GM18511 (cell line): ENCODE results near the gene TBC1D5.

Experiments
- ATAC-seq: cut with Tn5 transposase; IDR thresholded peaks from one replicate; pipeline ENCODE4 v1.9.1; 2021; ENCODE audit warnings: mild to moderate bottlenecking, moderate library complexity; ENCODE audit not compliant: unreplicated experiment

Gene TBC1D5

GRCh38 chr3:17314171-17314570, 428.3 kb downstream of the TBC1D5 start:
- no peak for ATAC-seq

- no peak for ATAC-seq
These were observed 428.7 kb downstream of the TBC1D5 start for GRCh38 chr3:17313746-17314145.

DNA sequence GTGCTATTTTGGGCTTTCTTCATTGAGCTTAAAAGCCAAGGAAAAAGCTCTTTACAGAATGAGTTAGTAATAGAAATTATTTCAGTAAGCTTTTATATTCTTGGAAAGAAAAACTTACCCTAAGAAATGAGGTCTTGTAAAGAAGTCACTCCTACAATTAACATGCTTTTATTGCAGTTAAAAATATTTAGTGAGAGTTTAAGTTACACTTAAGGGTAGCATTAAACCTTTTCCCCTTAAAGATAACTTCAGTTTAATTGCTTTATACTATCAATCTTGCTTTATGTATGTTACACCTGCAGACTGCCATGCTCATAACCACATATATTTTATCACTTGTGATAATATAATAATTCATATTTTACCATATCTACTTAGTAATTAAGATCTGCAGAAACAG, 431.4 kb downstream of the TBC1D5 start:
- no peak for ATAC-seq

DNA sequence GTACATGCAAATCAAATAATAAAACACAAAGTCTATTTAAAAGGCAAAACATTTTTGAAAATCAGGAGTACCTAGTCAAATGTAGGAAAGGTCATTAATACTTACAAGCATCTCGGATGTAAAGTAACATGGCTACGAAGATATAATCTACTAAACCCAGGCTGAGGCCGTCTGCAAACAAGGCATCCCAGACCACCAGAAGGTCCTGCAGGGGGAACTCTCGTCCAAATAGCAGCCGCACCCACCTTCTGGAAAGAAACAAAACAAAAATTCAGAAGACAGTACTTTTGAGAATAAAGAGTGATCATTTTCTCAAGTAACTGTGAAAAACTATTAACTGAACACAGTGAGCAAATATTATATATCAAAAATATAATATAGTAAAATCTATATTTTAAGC, 434.5 kb downstream of the TBC1D5 start:
- ATAC-seq, result no peak

DNA sequence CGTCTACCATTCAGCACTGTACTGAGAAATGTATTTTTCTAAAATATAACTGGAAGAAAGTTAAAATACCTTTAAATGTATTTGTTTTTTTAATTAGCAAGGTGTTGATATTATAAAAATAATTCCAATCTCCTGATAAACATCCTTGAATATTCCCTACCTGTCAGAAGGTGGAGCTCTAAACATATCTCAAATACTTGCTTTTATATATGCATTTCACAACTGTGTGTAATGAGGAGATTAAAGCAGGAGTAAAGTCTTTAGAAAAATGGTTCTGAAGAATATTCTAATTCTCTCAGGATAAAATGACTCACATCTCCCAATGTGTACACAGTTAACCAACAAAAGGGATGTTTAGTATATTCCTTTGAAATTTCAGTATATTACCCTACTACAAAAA, 434.9 kb downstream of the TBC1D5 start:
- no peak for ATAC-seq

DNA sequence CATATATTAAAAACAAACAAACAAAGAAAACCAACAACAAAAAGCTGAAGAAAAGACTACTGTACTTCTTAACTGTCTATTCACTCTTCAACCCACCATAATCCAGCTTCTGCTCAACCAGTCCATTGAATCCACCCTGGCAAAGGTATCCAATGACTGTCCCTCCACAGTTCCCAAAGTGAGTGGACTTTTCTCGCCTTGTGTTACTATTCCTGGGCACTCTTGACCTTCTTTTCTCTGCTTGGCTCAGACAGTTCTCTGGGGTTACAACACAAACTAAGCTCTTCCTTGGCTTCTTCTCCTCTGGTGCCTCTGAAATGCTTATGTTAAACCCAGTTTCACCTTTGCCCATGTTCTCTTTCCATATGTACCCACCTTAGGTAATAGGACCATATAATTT, 437.5 kb downstream of the TBC1D5 start:
- ATAC-seq, result no peak

GRCh38 chr3:17302774-17303173, 439.7 kb downstream of the TBC1D5 start:
- no peak for ATAC-seq

DNA sequence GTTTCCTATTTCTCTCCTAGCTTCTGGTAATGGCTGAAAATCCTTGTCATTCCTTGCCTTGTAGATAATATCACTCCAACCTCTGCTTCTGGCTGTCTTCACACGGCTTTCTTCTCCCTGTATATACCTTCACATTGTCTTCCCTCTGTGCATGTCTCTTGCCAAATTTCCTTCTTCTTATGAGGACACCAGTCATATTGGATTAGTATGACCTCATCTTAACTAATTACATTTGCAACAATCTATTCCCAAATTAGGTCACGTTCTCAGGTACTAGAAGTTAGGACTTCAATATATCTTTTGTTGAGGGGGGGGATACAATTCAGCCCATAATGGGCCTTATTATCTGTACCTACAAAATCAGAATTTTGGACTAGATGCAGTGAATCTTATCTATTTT, 440.3 kb downstream of the TBC1D5 start:
- no peak for ATAC-seq

DNA sequence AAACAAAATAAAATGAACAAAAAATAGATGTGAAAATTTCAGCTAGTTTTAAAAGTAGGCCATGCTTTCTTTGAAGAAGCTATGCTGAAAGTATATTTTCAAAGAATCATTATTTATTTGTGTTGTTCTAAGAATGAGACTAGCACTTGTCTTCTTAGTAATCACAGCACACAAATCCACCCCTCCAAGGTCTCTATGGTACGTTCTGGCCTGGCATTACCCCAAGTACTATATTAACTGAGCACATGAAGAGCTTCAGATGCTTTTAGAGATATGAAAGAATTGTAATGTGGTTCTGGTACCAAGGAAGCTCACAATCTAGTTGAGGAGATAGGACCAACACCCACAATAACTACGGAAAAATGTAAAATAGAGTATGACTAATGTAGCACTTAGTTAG, 441.2 kb downstream of the TBC1D5 start:
- ATAC-seq, result no peak

DNA sequence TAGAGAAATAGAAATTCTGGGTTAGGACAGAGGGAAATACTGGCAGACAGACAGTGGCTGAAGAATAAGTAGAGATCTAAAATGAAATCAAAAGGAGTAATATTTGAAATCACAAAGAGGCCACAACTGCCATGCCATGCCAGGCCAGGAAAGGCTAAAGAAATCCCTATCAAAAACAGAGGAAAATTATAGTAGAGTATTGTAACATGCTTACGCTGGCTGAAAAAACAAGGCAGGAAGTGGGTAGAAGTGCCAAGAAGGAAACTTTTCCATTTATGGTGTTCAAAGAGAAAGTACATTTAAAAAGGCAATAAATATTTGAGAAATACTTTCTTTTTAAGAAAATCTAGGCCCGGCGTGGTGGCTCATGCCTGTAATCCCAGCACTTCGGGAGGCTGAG, 442.0 kb downstream of the TBC1D5 start:
- no peak for ATAC-seq

- no peak for ATAC-seq
These were observed 444.4 kb downstream of the TBC1D5 start for GRCh38 chr3:17298038-17298437.

DNA sequence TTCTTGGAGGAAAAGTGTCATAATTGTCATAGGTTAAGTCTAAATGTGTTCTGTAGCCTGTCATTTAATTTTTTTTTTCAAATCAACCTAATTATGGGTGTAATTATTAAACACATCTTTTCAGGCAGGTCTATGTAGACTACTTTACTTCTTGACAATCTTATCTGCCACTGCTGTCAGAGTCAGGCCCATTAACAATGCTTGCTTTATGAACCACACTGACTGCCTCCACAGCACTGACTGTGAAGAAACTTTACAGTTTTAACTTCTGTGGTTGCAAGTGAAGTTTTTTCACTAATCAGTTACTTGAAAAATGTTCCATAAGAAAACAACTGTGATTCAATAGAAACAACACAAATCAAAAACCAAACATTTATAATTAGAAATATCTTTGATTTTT, 449.9 kb downstream of the TBC1D5 start:
- no peak for ATAC-seq

GRCh38 chr3:17290894-17291293, 451.5 kb downstream of the TBC1D5 start:
- no peak for ATAC-seq

DNA sequence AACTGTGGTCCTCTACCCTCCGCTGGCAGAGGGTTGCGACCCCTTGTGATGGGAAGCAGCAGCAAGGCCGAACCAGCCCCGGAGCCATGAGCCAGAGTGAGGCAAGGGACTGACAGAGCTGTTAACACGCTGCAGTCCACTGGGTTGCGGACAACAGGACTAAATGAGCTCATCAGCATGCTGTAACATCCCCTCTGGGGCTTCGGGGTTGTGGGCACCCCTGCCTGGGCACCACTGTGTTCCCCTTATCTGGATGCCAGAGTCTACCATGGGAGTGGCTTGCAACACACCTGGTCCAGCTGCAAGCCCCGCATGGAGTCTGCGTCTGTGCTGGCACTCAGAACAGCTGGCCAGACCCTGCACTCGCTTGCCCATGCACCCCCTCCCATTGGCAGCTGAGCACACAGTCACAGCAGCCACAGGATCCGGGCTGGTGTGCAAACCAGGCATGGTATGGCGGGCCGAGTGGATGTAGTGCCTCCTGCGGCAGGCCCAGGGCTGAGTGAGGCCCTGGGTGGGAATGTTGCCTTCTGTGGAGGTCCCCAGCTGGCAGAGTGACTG, 453.5 kb downstream of the TBC1D5 start:
- ATAC-seq, result no peak

DNA sequence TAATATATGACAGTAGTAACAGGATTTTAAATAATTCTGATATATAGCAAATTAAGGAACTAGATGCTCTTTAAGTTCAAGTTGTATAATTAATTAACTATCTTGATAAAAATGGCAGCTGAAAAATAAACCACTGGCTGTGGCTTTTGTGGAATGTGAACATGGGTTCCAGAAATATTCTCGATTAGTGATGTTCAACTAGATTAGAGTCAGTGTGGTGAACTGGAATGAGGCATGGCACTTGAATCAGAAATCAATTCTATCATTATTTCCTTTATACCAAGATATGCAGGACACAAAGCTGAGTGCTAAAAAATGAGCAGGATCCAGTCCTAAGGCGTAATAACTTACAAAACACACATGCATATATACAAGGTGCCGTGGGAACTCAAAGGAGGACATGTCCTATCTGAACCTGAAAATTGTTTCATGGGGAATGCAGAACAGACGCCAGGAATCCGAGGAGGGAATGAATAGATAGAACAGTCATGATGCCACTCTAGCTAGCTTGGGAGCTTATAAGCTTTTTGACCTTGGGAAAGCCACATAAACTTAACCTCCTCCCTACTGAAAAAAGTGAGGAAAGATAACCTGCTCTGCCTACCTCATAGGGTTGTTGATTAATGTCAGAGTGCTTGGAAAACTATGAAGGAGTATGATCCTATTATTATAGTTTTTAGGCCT, 455.3 kb downstream of the TBC1D5 start:
- no peak for ATAC-seq

DNA sequence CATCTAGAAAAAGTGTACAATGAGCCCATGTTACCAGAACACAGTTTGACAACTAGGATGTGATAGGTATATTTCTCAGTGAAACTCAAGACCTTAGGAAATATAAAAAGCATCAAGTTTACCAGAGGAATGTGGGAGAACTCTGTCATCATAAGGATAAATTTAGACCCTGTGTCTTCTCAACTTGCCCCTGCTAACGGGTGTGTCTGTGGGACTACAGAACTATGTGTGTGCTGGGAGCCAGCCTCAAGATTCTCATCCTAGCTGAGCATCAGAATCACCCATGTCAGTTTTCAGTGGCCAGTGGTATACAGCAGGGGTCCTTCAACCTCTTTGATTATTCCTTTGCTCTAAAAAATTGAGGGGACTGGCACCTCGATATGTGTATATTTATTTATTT, 464.4 kb downstream of the TBC1D5 start:
- no peak for ATAC-seq

DNA sequence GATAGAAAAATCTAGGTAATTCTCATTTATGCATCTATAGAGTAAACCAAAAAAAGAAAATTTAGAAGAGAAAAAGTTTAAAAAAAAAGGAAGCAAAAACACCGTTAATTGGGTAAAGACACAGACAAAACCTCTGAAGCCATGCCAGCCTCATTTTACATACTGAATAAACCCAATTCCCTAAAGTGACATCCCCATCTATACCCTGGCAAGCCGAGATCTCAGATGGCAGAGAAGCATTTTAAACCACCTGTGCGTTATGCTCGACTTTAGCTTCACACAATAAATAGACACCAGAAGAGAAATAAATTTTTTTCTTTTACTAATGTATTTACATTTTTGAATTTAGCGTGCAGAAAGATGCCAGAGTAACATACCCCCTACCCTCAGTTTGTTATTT, 475.6 kb downstream of the TBC1D5 start:
- no peak for ATAC-seq

DNA sequence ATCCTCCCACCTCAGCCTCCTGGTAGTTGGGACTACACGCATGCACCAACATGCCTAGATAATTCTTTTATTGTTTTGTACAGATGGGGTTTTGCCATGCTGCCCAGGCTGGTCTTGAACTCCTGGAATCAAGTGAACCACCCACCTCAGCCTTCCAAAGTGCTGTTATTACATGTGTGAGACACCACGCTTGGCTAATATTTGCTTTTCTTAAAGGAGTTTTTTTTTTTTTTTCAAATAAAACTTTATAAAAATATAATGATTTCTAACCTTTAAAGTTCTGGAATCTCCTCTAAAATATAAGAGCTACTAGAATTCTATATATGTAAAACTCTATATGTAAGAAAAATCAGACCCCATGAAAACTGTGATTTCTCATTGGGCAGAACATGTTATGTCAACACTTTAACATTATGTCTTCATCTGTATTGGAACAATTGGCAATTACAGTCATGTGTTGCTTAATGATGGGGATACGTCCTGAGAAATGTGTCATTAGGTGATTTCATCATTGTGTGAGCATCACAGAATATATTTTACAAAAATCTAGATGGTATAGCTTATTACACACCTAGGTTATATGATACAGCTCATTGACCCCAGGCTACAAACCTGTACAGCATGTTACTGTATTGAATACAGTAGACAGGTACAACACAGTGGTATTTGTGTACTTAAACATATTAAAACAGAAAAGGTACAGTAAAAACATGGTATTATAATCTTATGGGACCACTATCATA, 480.6 kb downstream of the TBC1D5 start:
- ATAC-seq, result no peak

DNA sequence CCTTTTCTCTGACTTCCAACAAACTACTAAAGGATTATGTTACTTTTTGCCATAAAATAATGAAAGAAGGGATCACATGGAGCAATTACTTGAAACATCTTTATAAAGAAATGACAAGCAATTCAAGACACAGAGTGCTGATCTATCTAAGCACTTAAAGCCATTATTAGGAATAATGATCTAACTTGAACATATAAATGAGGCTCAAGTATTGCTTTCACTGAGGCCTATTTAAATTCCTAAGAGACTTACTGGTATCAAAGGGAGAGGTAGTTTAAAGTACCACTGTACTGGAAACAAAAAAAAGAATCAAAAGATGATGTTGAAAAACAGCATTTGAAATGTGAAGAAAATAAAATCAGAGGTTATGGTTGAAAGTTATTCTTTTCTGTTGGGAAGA, 482.2 kb downstream of the TBC1D5 start:
- ATAC-seq, result no peak

DNA sequence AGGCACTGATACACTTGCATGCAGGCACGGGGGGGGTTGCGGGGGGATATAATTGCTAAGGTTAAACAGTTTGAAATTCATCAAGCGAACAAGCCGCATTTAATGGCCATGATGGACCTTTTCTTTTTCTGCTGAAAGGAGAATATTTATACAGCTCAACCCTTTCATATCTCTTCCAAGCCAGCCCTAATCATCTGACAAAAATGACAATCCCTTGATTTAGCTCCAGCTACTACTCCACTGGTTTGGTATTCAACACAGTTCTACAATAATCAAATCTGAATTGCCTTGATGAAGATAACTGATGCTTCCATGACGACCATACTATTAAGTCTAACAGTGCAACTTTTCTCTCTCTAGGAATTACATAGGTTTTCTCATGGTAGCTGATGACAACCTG, 482.7 kb downstream of the TBC1D5 start:
- ATAC-seq, result no peak

- no peak for ATAC-seq
These were observed 483.5 kb downstream of the TBC1D5 start for GRCh38 chr3:17258823-17259436.

DNA sequence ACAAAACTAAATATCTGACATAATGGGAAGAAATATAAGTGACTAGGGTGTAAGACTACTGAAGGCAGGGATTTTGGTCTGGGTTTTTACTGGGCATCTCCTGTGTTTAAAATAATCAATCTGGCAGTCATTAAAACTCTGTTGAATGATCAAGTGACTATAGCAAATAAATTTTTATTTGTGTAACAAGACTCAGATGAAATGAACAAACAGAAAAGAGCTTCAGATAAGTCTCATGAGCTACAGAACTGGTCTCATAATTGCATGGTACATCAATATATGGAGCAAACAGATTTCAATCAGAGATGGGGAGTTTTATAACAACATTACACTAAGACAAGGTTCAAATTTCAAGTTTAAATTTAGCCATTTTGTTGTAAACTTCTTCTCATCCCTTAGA, 485.2 kb downstream of the TBC1D5 start:
- no peak for ATAC-seq
